Neural crest cell (in vitro differentiated cells): ENCODE results near the gene NTM. TPM values are rescaled to one million over a fixed set of nuclear protein-coding genes. Genes with fewer than 3 reads are reported as not detected.

Source experiments
- DNase-seq: peaks from one replicate; pipeline ENCODE4 v3.0.0; 2021; ENCODE audit warnings: low read depth, mixed read lengths, low spot score
- H3K27ac Mint-ChIP-seq: one replicate; pipeline ENCODE4 v1.8.0; 2021; ENCODE audit warnings: mild to moderate bottlenecking, mixed read lengths; ENCODE audit not compliant: unreplicated experiment
- H3K27me3 Mint-ChIP-seq: 2 replicates; pipeline ENCODE4 v1.8.0; 2021; ENCODE audit warnings: low read depth, mild to moderate bottlenecking, mixed read lengths
- H3K36me3 Mint-ChIP-seq: 2 replicates; pipeline ENCODE4 v1.8.0; 2021; ENCODE audit warnings: low read depth, mild to moderate bottlenecking, mixed read lengths
- H3K4me1 Mint-ChIP-seq: 2 replicates; pipeline ENCODE4 v1.8.0; 2021; ENCODE audit warnings: mixed read lengths
- H3K4me3 Mint-ChIP-seq: one replicate; pipeline ENCODE4 v1.8.0; 2021; ENCODE audit warnings: mild to moderate bottlenecking, mixed read lengths
- H3K9me3 Mint-ChIP-seq: 2 replicates; pipeline ENCODE4 v1.8.0; 2021; ENCODE audit warnings: mixed read lengths
- CTCF ChIP-seq: fragments of 200-600 bp; sonication (generic); conservative IDR thresholded peaks from 2 replicates; pipeline ENCODE4 v1.5.0; 2021; ENCODE audit warnings: antibody characterized with exemption, mild to moderate bottlenecking
- total RNA-seq: library from RNA; stranded (reverse); gene quantifications from 2 replicates; pipeline ENCODE4 v1.2.1, GENCODE V29; 2021

NTM gene
- total RNA-seq, 1 donor from 2014 or later: 11.3 TPM

GRCh38 chr11:131455843-131456704, 85.7 kb downstream of the NTM start:
- TF ChIP-seq CTCF: no peak
- Mint-ChIP-seq H3K27me3 (peaks cover 2% of the 10 kb centered on the region), H3K27ac (no peak overlapping the region), H3K36me3 (no peaks in the 10 kb centered on the region), H3K9me3 (no peaks in the 10 kb centered on the region), H3K4me3 (no peak overlapping the region), H3K4me1 (no peaks in the 10 kb centered on the region)
- DNase-seq: no peak

- H3K9me3 Mint-ChIP-seq: no peaks in the 10 kb centered on the region
- no peak for TF ChIP-seq CTCF
- no peak for DNase-seq
- no peaks in the 10 kb centered on the region for H3K27me3 Mint-ChIP-seq
- H3K36me3 Mint-ChIP-seq: no peaks in the 10 kb centered on the region
- peak overlapping the region; percentile 66 for H3K27ac Mint-ChIP-seq
- H3K4me1 Mint-ChIP-seq: no peaks in the 10 kb centered on the region
- no peak overlapping the region for H3K4me3 Mint-ChIP-seq
Observed at GRCh38 chr11:131457163-131457562, 86.7 kb downstream of the NTM start.

- no peak overlapping the region for H3K27ac Mint-ChIP-seq
- H3K27me3 Mint-ChIP-seq: no peaks in the 10 kb centered on the region
- no peaks in the 10 kb centered on the region for H3K4me1 Mint-ChIP-seq
- no peaks in the 10 kb centered on the region for H3K36me3 Mint-ChIP-seq
- H3K4me3 Mint-ChIP-seq: no peak overlapping the region
- DNase-seq: no peak
- no peak for TF ChIP-seq CTCF
- H3K9me3 Mint-ChIP-seq: no peaks in the 10 kb centered on the region
Observed at GRCh38 chr11:131458421-131458820, 88.0 kb downstream of the NTM start.

- H3K36me3 Mint-ChIP-seq: no peaks in the 10 kb centered on the region
- no peak for DNase-seq
- H3K27me3 Mint-ChIP-seq: no peaks in the 10 kb centered on the region
- H3K27ac Mint-ChIP-seq: no peak overlapping the region
- no peak overlapping the region for H3K4me3 Mint-ChIP-seq
- no peak for TF ChIP-seq CTCF
- H3K4me1 Mint-ChIP-seq: peaks cover 17% of the 10 kb centered on the region
- no peaks in the 10 kb centered on the region for H3K9me3 Mint-ChIP-seq
Observed at GRCh38 chr11:131460931-131461330, 90.5 kb downstream of the NTM start.

GRCh38 chr11:131462622-131463021, 92.2 kb downstream of the NTM start:
- no peaks in the 10 kb centered on the region for H3K9me3 Mint-ChIP-seq
- DNase-seq: no peak
- no peaks in the 10 kb centered on the region for H3K36me3 Mint-ChIP-seq
- H3K27me3 Mint-ChIP-seq: peaks cover 3% of the 10 kb centered on the region
- H3K4me3 Mint-ChIP-seq: no peak overlapping the region
- no peak overlapping the region for H3K27ac Mint-ChIP-seq
- no peak for TF ChIP-seq CTCF
- H3K4me1 Mint-ChIP-seq: peaks cover 18% of the 10 kb centered on the region
